Liver (tissue), 9 donors: Measurements from ENCODE around the gene YAF2. TPM values are rescaled to one million over a fixed set of nuclear protein-coding genes. Genes with fewer than 3 reads are reported as not detected.

Experiments used
- DNase-seq: peaks from one replicate; pipeline ENCODE4 v3.0.0-alpha.2; 2017; ENCODE audit warnings: low spot score
- H3K27ac ChIP-seq, 2 donors: one replicate each; pipeline ENCODE4 v1.7.0; 2013; ENCODE audit warnings: inconsistent platforms in 2 of 2, low read length in 2 of 2, control low read depth in 1 of 2, low read depth in 1 of 2, mild to moderate bottlenecking in 1 of 2
- H3K27me3 ChIP-seq, 4 donors: one replicate each; pipeline versions ENCODE4 v1.6.1 to v1.7.0; 2013; ENCODE audit warnings: low read length in 3 of 4, inconsistent platforms in 1 of 4, mild to moderate bottlenecking in 1 of 4, moderate library complexity in 1 of 4; ENCODE audit not compliant: control insufficient read depth in 4 of 4, insufficient read depth in 4 of 4
- H3K36me3 ChIP-seq, 4 donors: one replicate each; pipeline versions ENCODE4 v1.6.1 to v1.7.0; 2013; ENCODE audit warnings: low read length in 3 of 4, mild to moderate bottlenecking in 3 of 4, low read depth in 1 of 4, moderate library complexity in 1 of 4; ENCODE audit not compliant: control insufficient read depth in 4 of 4, insufficient read depth in 3 of 4
- H3K4me1 ChIP-seq, 4 donors: one replicate each; pipeline versions ENCODE4 v1.6.1 to v1.7.0; 2013; ENCODE audit warnings: low read length in 3 of 4, mild to moderate bottlenecking in 3 of 4, moderate library complexity in 1 of 4; ENCODE audit not compliant: control insufficient read depth in 4 of 4, insufficient read depth in 4 of 4
- H3K4me3 ChIP-seq, 3 donors: one replicate each; pipeline versions ENCODE4 v1.6.1 to v1.7.0; 2013; ENCODE audit warnings: low read length in 3 of 3, control low read depth in 1 of 3, low read depth in 1 of 3, mild to moderate bottlenecking in 1 of 3
- H3K9ac ChIP-seq, 2 donors: one replicate each; pipeline ENCODE4 v1.7.0; 2013; ENCODE audit warnings: low read length in 2 of 2, mild to moderate bottlenecking in 2 of 2, moderate library complexity in 2 of 2, control low read depth in 1 of 2, low read depth in 1 of 2
- H3K9me3 ChIP-seq, 4 donors: one replicate each; pipeline versions ENCODE4 v1.6.1 to v1.7.0; 2013; ENCODE audit warnings: low read length in 3 of 4; ENCODE audit not compliant: control insufficient read depth in 4 of 4
- CTCF ChIP-seq: fragments of 150-350 bp; IDR thresholded peaks from 2 replicates; pipeline ENCODE4 v1.5.1; 2017; ENCODE audit warnings: improper control_type of control experiment, low read depth, low read length; ENCODE audit not compliant: missing input control
- FOXA1 ChIP-seq: IDR thresholded peaks from 2 replicates; pipeline ENCODE4 v1.6.1; 2016; ENCODE audit warnings: antibody characterized with exemption
- HNF4A ChIP-seq, 2 donors: conservative IDR thresholded peaks; 2 replicates each; pipeline ENCODE4 v1.6.1; 2016; ENCODE audit warnings: antibody characterized with exemption in 2 of 2, mild to moderate bottlenecking in 2 of 2
- HNF4G ChIP-seq: IDR thresholded peaks from 2 replicates; pipeline ENCODE4 v1.6.1; 2016; ENCODE audit warnings: antibody characterized with exemption
- JUND ChIP-seq, 2 donors: IDR thresholded peaks; 2 replicates each; pipeline ENCODE4 v1.6.1; 2016; ENCODE audit warnings: antibody characterized with exemption in 2 of 2
- MAX ChIP-seq: IDR thresholded peaks from 2 replicates; pipeline ENCODE4 v1.6.1; 2016; ENCODE audit warnings: antibody characterized with exemption
- NR2F2 ChIP-seq: IDR thresholded peaks from 2 replicates; pipeline ENCODE4 v1.6.1; 2016; ENCODE audit warnings: antibody characterized with exemption
- RAD21 ChIP-seq, 2 donors: IDR thresholded peaks; 2 replicates each; pipeline ENCODE4 v1.6.1; 2016; ENCODE audit warnings: antibody characterized with exemption in 2 of 2, mild to moderate bottlenecking in 2 of 2
- REST ChIP-seq: IDR thresholded peaks from 2 replicates; pipeline ENCODE4 v1.6.1; 2016; ENCODE audit warnings: antibody characterized with exemption, mild to moderate bottlenecking
- SP1 ChIP-seq: IDR thresholded peaks from 2 replicates; pipeline ENCODE4 v1.6.1; 2018; ENCODE audit warnings: antibody characterized with exemption, mild to moderate bottlenecking
- TAF1 ChIP-seq: conservative IDR thresholded peaks from 2 replicates; pipeline ENCODE4 v1.6.1; 2016; ENCODE audit warnings: antibody characterized with exemption, mild to moderate bottlenecking
- YY1 ChIP-seq: IDR thresholded peaks from 2 replicates; pipeline ENCODE4 v1.6.1; 2016; ENCODE audit warnings: antibody characterized with exemption, mild to moderate bottlenecking
- ZBTB33 ChIP-seq: IDR thresholded peaks from 2 replicates; pipeline ENCODE4 v1.6.1; 2016; ENCODE audit warnings: antibody characterized with exemption
- WGBS: extraction: QIAGEN DNeasy Blood & Tissue Kit; methylation state at CpG from one replicate; pipeline ENCODE4 v1.1.7; 2013; 5-methylcytosine and 5-hydroxymethylcytosine counted together
- polyA plus RNA-seq, 2 donors: library from polyadenylated mRNA; stranded (reverse) in 1 of 2; unstranded in 1 of 2; fragments of 200-250 nt in 1 of 2; fragments of >200 nt in 1 of 2; fragmentation: Nextera tagmentation in 1 of 2; extraction: Ambion mirVana in 1 of 2; gene quantifications; one replicate each; pipeline versions ENCODE4 v1.2.1 to v1.2.3, GENCODE V29; 2013 to 2015
- total RNA-seq, 2 donors: library from RNA; depleted of rRNA; stranded (reverse); fragments of >200 nt; gene quantifications; one replicate each; pipeline ENCODE4 v1.2.3, GENCODE V29; 2014
- donor health status: healthy.
- donor health status: healthy.
- donor health status: healthy.
- donor health status: healthy.
- donor health status: healthy.

The YAF2 gene
- total and polyA plus RNA-seq, 4 donors, result 7.3 to 22.9 (median 16.2) TPM

GRCh38 chr12:42173961-42174521 lies 64.0 kb downstream of the YAF2 start:
- Histone ChIP-seq H3K4me3 (no peak overlapping the region), H3K4me1 (peaks cover 0 to 5% (median 2%) of the 10 kb centered on the region in 4 donors), H3K36me3 (peaks cover 0 to 2% (median 0%) of the 10 kb centered on the region in 4 donors), H3K9ac (no peak overlapping the region), H3K9me3 (no peaks in the 10 kb centered on the region), H3K27ac (no peak overlapping the region), H3K27me3 (no peaks in the 10 kb centered on the region)
- DNase-seq, result no peak
- TF ChIP-seq NR2F2 (no peak), HNF4A (conservative IDR thresholded peaks at IDR 0.05) (no peak), HNF4G (no peak), SP1 (no peak), YY1 (no peak), TAF1 (no peak), FOXA1 (no peak), CTCF (no peak), REST (no peak), MAX (no peak), JUND (IDR thresholded peaks at IDR 0.05) (no peak), RAD21 (IDR thresholded peaks at IDR 0.05) (no peak), ZBTB33 (no peak)

- Histone ChIP-seq H3K9me3 (no peaks in the 10 kb centered on the region), H3K27me3 (no peaks in the 10 kb centered on the region), H3K9ac (no peak overlapping the region), H3K4me1 (peaks cover 0 to 5% (median 2%) of the 10 kb centered on the region in 4 donors), H3K4me3 (no peak overlapping the region), H3K27ac (no peak overlapping the region), H3K36me3 (peaks cover 0 to 2% (median 0%) of the 10 kb centered on the region in 4 donors)
- WGBS, result 97% methylated on average over 4 of the region's 4 CpGs
- no peak for DNase-seq
- TF ChIP-seq HNF4A (conservative IDR thresholded peaks at IDR 0.05), result no peak
- no peak for TF ChIP-seq HNF4G
- TF ChIP-seq RAD21 (IDR thresholded peaks at IDR 0.05), result no peak
Measured at GRCh38 chr12:42172441-42173210, 65.4 kb downstream of the YAF2 start.
